Prostate gland (tissue), 1 donor: Measurements from ENCODE around the gene OBSL1.

Experiments used
- POLR2A ChIP-seq: fragments of 450-650 bp; IDR thresholded peaks from one replicate; pipeline ENCODE4 v1.6.1; 2016; ENCODE audit warnings: antibody characterized with exemption, mild to moderate bottlenecking
- POLR2AphosphoS5 ChIP-seq: sonication (generic); formaldehyde crosslinking; IDR thresholded peaks from one replicate; pipeline ENCODE4 v1.6.1; 2017; ENCODE audit warnings: antibody characterized with exemption

GRCh38 chr2:219507581-219508443 is 63.5 kb downstream of the OBSL1 start:
- no peak for TF ChIP-seq POLR2A
- no peak for TF ChIP-seq POLR2AphosphoS5
